Vagina (tissue), 2 donors: ENCODE data around the gene P2RX7.

Experiments
- CTCF ChIP-seq, 3 experiments: fragments of 450-650 bp in 2 of 3; fragments of 200-600 bp in 1 of 3; sonication (generic) in 1 of 3; IDR thresholded peaks; one replicate each; pipeline ENCODE4 v1.5.1; 2017 to 2019; ENCODE audit warnings: antibody characterized with exemption in 3 of 3, mild to moderate bottlenecking in 2 of 3, moderate library complexity in 2 of 3
- POLR2A ChIP-seq, 2 donors: fragments of 450-650 bp; IDR thresholded peaks; one replicate each; pipeline ENCODE4 v1.6.1; 2017; ENCODE audit warnings: antibody characterized with exemption in 2 of 2, mild to moderate bottlenecking in 2 of 2, moderate library complexity in 2 of 2
- POLR2AphosphoS5 ChIP-seq, 2 donors: sonication (generic); formaldehyde crosslinking; IDR thresholded peaks; one replicate each; pipeline ENCODE4 v1.9.0; 2017; ENCODE audit warnings: antibody characterized with exemption in 2 of 2, mild to moderate bottlenecking in 2 of 2, low read depth in 1 of 2; ENCODE audit not compliant: insufficient read depth in 1 of 2

GRCh38 chr12:121212875-121213274, 80.2 kb downstream of the P2RX7 start:
- TF ChIP-seq CTCF (IDR thresholded peaks at IDR 0.05) (no peak), POLR2A (IDR thresholded peaks at IDR 0.05) (no peak), POLR2AphosphoS5 (IDR thresholded peaks at IDR 0.05; ENCODE audit: insufficient read depth in 1 of 2, low read depth in 1 of 2) (no peak)
